Midbrain (tissue), 1 donor: ENCODE results near the gene RASGEF1C.
"Not testable (repeated sequence)": the region's sequence is repeated elsewhere in the genome, so short reads cannot be mapped to it uniquely, and the experiment has no call there.

ENCODE experiments used
- DNase-seq: peaks from one replicate; lab custom pipeline; 2025; lab: John Stamatoyannopoulos, UW

The RASGEF1C gene

GRCh38 chr5:180135967-180136629, 72.9 kb downstream of the RASGEF1C start:
- DNase-seq, result no peak

DNA sequence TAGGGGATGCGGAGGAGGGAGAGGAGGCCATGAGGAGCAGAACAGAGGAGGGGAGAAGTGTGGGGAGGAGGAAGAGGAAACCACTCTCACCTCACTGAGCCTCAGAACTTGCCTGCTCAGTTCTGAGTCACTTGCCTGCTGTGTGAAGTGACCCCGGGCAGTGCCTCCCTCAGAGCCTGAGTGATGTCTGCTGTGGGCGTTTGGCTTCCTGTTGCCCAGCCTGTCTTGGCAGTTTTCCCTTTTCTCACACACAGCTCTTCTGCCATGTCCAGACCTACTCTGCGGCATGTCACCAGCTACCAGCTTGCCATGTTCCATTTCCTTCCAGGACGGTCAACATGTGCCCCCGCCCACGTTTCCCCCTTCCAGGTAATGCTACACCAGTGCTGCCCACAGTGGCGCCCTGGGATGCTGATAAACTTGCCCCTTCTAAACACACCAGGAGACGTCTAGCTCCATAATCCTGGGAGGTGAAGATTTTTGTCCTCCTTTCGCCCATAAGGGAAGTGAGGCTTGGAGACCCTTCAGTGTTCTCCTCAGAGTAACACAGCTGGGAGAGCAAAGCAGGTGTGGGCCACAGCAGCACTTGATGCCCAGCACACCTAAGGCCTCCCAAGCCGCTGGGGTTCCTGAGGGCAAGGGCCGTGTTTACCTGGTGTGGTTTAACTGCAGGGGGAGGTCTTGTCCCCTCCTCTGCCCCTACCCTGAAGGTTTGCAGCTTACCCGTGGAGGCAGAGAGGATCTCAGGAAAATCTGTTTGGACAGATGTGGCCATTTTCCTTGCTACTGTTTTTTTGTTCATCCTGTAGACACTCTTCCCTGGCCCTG, 73.7 kb downstream of the RASGEF1C start:
- DNase-seq, result no peak

DNA sequence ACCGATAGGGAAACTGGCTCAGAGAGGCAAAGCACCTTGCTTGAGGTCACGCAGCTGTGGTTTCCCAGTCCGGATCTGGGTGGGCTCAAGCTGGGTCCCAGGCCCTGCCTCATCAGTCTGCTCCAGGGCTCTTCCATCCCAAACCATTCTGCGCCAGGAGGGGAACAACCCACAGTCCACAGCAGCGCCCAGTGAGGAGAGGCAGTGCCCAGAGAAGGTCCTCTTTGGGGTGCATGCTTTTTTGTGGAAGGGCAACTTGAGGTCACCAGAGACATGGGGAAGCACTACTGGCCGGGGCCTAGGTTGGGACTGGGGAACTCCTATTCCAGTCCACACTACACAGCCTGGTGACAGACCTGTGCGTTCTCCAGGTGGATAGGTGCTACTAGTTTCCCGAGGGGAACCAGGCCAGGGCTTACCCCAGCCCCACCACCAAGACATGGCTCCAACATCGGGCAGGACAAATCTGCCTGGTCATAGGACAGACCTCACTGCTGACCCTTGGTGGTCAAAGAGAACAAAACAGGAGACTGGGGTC, 75.0 kb downstream of the RASGEF1C start:
- DNase-seq, result no peak

DNA sequence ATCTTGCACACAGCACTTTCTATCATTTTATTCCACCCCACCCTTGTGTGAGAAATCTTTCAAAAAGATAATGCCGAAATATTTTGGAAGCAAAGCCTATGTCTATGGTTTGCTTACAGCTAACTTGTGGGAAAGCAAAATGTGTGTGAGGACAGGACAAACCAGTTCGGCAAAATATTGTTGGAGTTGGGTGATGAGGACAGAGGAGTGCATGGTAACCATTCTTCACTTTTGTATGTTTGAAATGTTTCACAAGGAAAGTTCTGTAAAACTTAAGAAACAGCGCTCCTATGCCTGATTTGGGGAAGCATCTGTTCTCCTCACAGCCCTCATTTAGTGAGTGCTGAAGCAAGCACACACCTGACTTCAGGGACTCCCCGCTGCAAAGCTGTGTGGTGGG, 75.5 kb downstream of the RASGEF1C start:
- no peak for DNase-seq

- no peak for DNase-seq
Measured at GRCh38 chr5:180133060-180133459, 76.0 kb downstream of the RASGEF1C start.

GRCh38 chr5:180130876-180131740, 77.9 kb downstream of the RASGEF1C start:
- DNase-seq, result no peak

- DNase-seq, result no peak
Measured at GRCh38 chr5:180130291-180130869, 78.6 kb downstream of the RASGEF1C start.

DNA sequence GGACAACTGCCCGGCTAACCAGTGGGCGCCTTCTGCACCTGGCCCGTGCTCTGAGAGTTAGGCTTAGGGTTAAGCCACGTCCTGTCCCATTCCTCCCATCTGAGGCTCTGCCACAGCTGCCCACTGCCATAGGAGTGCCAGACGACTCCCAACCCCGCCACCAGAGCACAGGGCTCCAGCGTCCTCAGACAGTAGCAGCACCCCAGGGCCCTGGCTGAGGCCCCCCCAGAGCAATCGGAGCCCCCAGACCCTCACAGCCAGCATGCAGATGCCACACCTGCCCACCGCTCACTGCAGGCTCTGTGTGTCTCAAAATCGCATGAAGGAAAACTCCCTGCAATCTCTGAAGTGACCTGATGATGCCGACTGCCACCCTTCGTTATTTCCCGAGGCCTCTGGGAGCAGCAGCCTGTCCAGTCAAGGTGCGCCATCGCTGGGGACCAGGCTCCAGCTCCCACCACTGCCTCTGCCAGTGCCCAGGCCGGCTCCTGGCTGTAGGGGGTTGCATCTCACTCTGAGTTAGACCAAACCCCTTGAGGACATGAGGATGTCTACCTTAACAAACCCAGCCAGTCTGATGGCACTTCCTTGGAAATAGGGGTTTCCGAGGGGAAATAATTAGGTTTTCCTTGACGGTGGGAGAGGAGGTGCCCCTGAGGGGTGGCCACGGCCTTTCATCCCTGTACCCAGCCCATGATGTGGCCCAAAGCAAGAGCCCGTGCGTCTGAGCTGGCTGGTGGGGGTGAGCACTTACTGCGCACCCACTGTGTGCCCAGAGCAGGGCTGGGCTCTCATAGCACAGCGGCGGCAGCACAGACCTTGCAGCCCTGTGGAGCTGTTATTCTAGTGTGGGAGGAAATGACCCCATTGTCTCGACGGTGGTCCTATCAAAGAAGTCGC, 79.5 kb downstream of the RASGEF1C start:
- DNase-seq, result no peak

- DNase-seq, result peak; percentile 63
Measured at GRCh38 chr5:180128671-180129261, 80.2 kb downstream of the RASGEF1C start.

- no peak for DNase-seq
Measured at GRCh38 chr5:180127682-180128670, 81.0 kb downstream of the RASGEF1C start.

GRCh38 chr5:180126716-180127681, 82.0 kb downstream of the RASGEF1C start:
- peak; percentile 8 for DNase-seq

DNA sequence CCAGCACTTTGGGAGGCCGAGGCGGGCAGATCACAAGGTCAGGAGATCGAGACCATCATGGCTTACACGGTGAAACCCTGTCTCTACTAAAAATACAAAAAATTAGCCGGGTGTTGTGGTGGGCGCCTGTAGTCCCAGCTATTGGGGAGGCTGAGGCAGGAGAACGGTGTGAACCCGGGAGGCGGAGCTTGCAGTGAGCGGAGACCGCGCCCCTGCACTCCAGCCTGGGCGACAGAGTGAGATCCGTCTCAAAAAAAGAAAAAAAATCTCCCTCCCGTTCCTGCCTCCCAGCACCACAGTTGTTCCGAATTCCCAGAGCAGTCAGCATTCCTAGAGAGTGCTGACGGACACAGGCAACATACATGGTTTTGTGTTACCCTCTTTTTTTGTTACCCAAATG, 82.9 kb downstream of the RASGEF1C start:
- DNase-seq, result not testable (repeated sequence)

DNA sequence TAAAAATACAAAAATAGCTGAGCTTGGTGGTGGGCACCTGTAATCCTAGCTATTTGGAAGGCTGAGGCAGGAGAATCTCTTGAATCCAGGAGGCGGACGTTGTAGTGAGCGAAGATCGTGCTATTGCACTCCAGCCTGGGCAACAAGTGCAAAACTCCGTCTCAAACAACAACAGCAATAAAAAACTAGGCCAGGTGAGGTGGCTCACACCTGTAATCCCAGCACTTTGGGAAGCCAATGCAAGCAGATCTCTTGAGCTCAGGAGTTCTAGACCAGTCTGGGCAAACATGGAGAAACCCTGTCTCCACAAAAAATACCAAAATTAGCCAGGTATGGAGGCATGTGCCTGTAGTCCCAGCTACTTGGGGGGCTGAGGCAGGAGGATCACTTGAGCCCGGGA, 84.3 kb downstream of the RASGEF1C start:
- DNase-seq, result not testable (repeated sequence)

GRCh38 chr5:180122875-180123274, 86.1 kb downstream of the RASGEF1C start:
- no peak for DNase-seq

- peak; percentile 15 for DNase-seq
Measured at GRCh38 chr5:180121826-180122413, 87.1 kb downstream of the RASGEF1C start.

DNA sequence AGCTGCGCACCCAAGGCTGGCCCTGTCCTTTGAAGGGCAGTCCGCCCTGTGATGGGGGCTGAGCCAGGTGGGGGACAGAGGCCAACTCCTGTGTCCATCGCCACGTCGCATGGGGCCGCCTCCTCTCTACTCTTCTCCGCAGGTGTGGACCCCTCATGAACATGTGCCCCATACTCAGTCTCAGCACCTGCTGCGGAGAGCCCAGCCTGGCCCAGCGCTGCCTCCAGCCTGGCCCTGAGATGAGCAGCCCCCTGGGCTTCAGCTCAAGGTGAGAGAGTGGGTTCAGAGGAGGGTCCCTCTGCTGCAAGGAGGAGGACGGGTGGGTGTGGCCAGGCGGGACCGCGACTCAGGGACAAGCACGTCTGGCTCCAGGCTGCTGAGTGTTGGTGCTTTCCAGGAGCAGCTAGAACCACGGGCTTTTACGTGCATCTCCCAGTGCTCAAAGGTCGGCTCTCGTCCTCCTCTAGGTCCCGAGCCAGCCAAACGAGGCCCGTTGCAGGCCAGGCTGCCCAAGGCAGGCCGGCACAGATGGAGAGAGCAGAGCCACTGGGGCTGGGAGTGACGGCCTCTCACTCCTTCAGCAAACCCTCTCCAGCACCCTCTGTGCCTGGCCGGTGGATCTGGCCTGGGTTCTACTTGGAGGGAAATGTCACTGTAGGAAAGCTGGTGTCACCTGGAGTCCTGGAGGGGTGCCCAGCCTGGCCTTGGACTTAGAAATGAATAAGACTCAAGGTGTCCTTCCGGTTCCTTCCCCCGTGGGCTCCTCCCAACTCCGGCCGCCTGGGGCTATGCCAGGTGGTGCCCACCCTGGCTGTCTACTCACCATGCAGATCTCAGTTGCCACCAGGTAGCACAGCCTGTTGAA, 88.5 kb downstream of the RASGEF1C start:
- DNase-seq, result no peak

GRCh38 chr5:180119903-180120236, 89.1 kb downstream of the RASGEF1C start:
- no peak for DNase-seq
